Subcutaneous adipose tissue (tissue), 4 donors: ENCODE measurements around the gene NXPH4. TPM values are rescaled to one million over a fixed set of nuclear protein-coding genes. Genes with fewer than 3 reads are reported as not detected.

Experiments used
- CTCF ChIP-seq: fragments of 450-650 bp; IDR thresholded peaks from one replicate; pipeline ENCODE4 v1.5.1; 2016; ENCODE audit warnings: low read depth, mild to moderate bottlenecking, control low read depth, antibody characterized with exemption, moderate library complexity
- total RNA-seq, 4 donors: library from RNA; depleted of rRNA; stranded (reverse); fragments of >200 nt; gene quantifications; one replicate each; pipeline ENCODE4 v1.1.0, GENCODE V29; 2016

The NXPH4 gene
- total RNA-seq, 4 donors from 2014 or later, result not detected

GRCh38 chr12:57234571-57235016 is 18.0 kb downstream of the NXPH4 start:
- no peak for TF ChIP-seq CTCF

- no peak for TF ChIP-seq CTCF
Observed at GRCh38 chr12:57235017-57235727, 18.6 kb downstream of the NXPH4 start.

- no peak for TF ChIP-seq CTCF
Observed at GRCh38 chr12:57235728-57236131, 19.1 kb downstream of the NXPH4 start.

GRCh38 chr12:57236201-57236924 is 19.8 kb downstream of the NXPH4 start:
- no peak for TF ChIP-seq CTCF

GRCh38 chr12:57236925-57237595 is 20.5 kb downstream of the NXPH4 start:
- no peak for TF ChIP-seq CTCF

DNA sequence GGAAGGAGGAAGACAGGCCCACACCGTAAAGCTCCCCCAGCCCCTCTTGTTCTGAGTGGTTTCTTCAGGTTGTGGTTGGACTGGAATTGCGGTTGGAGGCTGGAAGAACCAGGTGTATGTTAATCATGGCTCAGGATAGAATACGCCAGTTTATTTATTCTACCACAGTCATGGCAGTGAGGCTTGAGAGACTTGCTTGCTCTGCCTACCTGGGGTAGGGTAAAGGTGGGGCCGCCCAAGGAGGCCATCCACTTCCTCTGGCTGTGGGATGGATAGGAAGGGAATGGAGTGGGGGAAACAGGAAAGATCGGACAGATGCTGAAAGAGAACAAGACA is 21.0 kb downstream of the NXPH4 start:
- no peak for TF ChIP-seq CTCF
